ENCODE measurements around the gene SUGCT.
"Not testable (repeated sequence)": the region's sequence is repeated elsewhere in the genome, so short reads cannot be mapped to it uniquely, and the experiment has no call there.

The SUGCT gene

DNA sequence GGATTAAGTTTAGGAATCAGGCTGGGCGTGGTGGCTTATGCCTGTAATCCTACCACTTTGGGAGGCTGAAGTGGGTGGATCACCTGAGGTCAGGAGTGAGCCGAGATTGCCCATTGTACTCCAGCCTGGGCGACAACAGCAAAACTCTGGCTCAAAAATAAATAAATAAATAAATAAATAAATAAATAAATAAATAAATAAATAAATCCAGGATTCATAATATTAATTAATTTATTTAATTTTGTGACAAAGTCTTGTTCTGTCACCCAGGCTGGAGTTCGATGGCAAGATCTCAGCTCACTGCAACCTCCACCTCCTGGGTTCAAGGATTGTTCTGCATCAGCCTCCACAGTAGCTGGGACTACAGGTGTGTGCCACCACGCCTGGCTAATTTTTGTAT is 4.2 kb downstream of the SUGCT start:
- DNase-seq (ENCODE audit: low spot score): no peak
- FAIRE-seq: no peak

DNA sequence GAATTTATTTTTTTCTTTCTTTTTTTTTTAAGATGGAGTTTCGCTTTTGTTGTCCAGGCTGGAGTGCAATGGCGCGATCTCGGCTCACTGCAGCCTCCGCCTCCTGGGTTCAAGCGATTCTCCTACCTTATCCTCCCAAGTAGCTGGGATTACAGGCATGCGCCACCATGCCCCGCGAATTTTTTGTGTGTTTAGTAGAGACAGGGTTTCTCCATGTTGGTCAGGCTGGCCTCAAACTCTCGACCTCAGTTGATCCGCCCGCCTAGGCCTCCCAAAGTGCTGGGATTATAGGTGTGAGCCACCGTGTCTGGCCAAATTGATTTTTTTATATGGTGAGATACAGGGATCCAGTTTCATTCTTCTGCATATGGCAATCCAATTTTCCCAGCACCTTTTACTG is 5.1 kb downstream of the SUGCT start:
- not testable (repeated sequence) for DNase-seq (ENCODE audit: low spot score); FAIRE-seq

GRCh38 chr7:40141916-40142315 is 7.1 kb downstream of the SUGCT start:
- DNase-seq (ENCODE audit: low spot score); FAIRE-seq: not testable (repeated sequence)

DNA sequence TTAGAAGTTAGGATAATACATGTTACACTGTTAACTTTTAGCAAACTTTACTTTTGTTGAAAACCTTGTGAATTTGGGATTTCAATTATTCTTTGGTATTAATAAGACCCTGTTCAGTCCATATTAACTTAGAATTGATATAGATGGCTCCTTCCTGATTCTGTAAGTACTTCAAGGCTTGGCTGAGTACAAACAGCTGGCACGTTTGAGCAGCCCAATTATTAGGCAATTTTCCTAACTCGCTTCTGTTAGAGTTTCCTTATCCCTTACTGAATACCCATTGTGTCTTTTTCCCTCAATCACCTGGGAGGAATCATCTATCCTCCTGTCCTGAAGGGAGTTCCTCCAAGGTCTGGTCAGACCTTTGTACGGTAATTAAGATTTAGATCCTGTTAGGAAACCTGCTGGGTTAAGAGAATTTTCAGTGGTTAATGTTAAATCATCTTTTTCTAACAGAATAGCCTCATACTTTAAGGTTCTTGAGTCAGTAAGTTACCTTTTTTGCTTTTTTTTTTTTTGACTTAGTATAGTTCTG is 10.9 kb downstream of the SUGCT start:
- FAIRE-seq; DNase-seq (ENCODE audit: low spot score): not testable (repeated sequence)

GRCh38 chr7:40147371-40148246 is 12.8 kb downstream of the SUGCT start:
- peak; percentile 86 for FAIRE-seq

GRCh38 chr7:40148247-40148580 is 13.4 kb downstream of the SUGCT start:
- FAIRE-seq; DNase-seq (ENCODE audit: low spot score): not testable (repeated sequence)

More at GRCh38 chr7:40147371-40148246, 12.8 kb downstream of the SUGCT start:
- DNase-seq (ENCODE audit: low spot score): peak; percentile 88

- FAIRE-seq (no peak), DNase-seq (ENCODE audit: low spot score) (no peak)
Observed at GRCh38 chr7:40148671-40149070, 13.9 kb downstream of the SUGCT start.

DNA sequence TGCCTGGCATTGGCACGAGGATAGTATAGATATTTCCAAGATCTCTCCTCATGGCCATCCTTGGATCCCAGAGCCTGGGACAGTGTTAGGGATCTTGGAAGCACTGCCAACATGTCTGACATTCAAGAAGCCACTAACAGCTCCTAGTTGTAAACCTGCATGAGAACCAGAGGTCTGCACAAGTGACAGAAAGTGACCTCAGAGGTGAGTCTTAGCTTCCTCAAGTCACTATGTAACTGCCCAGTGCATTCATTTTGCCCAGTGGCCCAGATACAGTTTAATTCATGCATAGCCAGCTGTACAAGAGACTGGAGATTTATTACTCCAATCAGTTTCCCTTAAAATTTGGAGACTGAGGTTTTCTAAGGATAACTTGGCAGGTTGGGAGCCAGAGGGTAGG is 16.7 kb downstream of the SUGCT start:
- no peak for DNase-seq (ENCODE audit: low spot score)
- no peak for FAIRE-seq

DNA sequence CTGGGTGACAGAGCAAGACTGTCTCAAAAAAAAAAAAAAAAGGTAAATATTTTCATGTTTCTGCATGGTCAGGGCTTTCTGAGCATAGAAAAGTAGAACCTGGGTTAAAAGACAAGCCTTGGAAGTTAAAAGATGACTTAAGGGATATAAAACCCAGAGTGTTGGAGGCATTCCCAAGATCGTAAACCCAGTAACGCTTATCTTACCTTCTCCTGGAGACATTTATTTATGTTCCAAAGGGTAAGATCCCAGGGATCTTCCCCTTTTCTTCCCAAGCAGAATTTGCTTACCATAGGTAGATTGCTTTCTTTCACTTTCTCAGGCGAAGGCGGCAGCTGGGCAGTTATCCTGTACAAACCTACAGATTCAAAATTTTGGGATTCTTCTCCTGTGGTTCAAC is 22.2 kb downstream of the SUGCT start:
- FAIRE-seq: no peak
- DNase-seq (ENCODE audit: low spot score): no peak

GRCh38 chr7:40162516-40162915 is 27.7 kb downstream of the SUGCT start:
- no peak for FAIRE-seq
- no peak for DNase-seq (ENCODE audit: low spot score)

DNA sequence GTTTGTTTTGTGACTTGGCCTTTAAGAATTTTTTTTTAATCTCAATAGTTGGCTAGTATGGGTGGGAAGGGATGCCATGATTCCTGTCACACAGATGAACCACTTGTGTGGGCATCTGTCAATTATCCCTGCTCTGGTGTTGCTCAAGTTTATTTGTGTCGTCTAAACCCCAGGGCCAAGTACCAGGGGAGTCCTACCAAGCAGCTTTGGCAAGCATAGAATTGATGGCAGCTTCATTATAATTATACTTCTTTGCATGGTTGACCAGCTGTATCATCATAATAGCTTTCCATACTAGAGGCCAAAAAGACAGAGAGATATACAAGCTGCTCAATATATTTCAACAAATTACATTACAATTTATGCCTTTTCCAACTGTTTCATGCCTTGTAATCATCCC is 30.4 kb downstream of the SUGCT start:
- FAIRE-seq (no peak), DNase-seq (ENCODE audit: low spot score) (no peak)

GRCh38 chr7:40167291-40167690 is 32.5 kb downstream of the SUGCT start:
- no peak for DNase-seq (ENCODE audit: low spot score)
- no peak for FAIRE-seq

DNA sequence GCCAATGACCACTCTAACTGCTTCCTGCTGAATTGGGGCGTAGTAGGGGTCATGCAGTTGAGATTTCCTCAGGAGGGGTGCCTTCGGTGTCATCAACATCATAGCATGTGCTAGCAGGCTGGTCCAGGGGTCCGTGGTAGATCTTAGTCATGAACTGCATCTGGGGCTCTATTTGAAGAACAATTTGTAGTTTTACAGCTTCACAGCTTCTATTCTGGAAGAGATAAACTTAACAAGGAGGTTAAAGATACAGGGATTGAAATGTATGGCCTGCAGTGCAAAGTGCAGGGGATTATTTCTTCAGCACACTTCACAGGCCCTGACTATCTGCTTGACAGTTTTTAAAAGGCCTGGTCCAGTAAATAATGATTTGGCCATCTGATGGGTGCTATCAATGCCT is 33.5 kb downstream of the SUGCT start:
- not testable (repeated sequence) for DNase-seq (ENCODE audit: low spot score); FAIRE-seq

- not testable (repeated sequence) for FAIRE-seq; DNase-seq (ENCODE audit: low spot score)
Observed at GRCh38 chr7:40173121-40173520, 38.3 kb downstream of the SUGCT start.

- FAIRE-seq; DNase-seq (ENCODE audit: low spot score): not testable (repeated sequence)
Observed at GRCh38 chr7:40175256-40175655, 40.5 kb downstream of the SUGCT start.

GRCh38 chr7:40175725-40176510 is 41.1 kb downstream of the SUGCT start:
- FAIRE-seq: no peak
- DNase-seq (ENCODE audit: low spot score): peak; percentile 25

GRCh38 chr7:40177071-40177470 is 42.3 kb downstream of the SUGCT start:
- no peak for FAIRE-seq
- DNase-seq (ENCODE audit: low spot score): no peak

- FAIRE-seq: no peak
- DNase-seq (ENCODE audit: low spot score): no peak
Observed at GRCh38 chr7:40182452-40182851, 47.6 kb downstream of the SUGCT start.

DNA sequence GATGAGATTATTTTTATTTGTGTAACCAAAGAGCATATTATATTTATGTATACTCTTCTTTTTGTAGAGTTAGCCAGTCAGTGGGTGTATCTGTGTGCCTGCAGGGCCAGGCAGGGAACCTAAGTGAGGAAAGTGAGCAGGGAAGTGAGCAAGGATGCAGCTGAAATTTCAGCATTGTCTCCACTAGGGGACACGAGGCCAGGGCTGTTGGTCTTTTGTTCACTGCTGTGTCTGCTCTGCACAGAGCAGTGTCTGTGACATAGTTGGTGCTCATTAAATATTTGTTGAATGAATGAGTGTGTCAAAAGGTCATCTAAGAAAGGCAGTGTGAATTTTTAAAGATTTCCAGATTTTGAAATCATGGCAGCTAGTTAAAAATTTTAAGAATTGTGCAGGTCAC is 51.8 kb downstream of the SUGCT start:
- FAIRE-seq (no peak), DNase-seq (ENCODE audit: low spot score) (no peak)

DNA sequence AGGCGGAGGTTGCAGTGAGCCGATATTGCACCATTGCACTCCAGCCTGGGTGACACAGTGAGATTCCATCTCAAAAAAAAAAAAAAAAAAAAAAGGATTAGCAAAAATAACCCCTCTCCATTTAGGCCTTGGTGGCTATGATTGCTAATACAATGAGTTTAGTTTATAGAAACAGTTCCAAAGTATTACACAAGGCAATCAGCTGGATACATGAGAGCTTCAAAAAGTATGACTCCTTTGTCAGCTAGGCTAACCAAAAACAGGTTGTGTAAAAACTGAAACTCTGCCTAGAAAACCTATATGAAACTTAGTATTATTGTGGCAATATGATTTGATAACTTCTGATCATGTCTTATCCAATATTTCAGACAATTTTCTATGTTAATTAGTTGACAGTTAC is 57.2 kb downstream of the SUGCT start:
- DNase-seq (ENCODE audit: low spot score) (no peak), FAIRE-seq (no peak)

GRCh38 chr7:40194745-40195144 is 59.9 kb downstream of the SUGCT start:
- DNase-seq (ENCODE audit: low spot score): no peak

GRCh38 chr7:40197527-40197926 is 62.7 kb downstream of the SUGCT start:
- FAIRE-seq (peak; percentile 8), DNase-seq (ENCODE audit: low spot score) (no peak)

More at GRCh38 chr7:40194745-40195144, 59.9 kb downstream of the SUGCT start:
- no peak for FAIRE-seq

Measured in RCC 7860 (cell line).